ENCODE data around the gene KCNQ4.

KCNQ4 gene

DNA sequence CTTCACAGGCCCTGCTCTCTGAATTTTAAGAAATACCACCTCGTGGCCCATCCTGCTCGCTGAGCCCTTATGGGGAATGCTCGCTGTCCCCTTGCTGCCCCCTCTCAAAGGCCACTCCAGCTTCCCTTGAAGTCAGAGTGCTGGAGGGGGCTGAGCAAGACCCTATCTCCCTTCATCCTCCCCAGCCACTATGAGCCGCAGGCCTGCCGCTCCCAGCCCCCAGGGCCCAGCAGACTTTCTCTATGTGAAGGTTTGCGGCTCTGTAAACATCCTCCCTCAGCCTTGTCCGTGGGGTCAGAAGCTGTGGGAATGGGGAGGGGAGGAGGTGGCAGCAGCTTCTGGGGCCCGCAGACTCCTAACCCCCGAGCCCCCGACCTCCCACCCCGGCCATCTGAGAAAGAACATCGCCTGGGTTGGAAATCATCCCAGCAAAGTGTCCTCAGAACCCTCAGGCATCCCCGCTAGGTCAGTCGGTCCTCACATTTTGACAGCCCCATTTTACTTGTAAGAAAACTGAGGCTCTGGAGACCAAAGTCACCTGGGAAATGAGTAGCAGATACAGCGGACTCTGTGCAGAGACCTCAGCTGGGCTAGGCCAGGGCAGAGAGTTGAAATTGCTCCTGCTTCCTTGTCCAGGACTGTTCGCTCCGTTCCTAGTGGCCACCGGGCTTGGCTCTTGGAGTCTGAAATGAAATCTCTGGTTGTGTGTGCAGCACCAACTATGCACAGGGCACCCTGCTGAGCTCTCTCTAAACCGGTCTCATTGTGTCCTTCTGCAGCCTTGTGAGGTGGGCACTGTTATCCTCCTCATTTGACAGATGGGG lies 4.4 kb downstream of the KCNQ4 start:
- in situ Hi-C loops (cut with MboI; ENCODE audit: low sequenced_read_pairs, unreplicated experiment) = no loop called here
- DNase-seq (ENCODE audit: low spot score) = peak; percentile 24
- TF ChIP-seq, protein P1, sequence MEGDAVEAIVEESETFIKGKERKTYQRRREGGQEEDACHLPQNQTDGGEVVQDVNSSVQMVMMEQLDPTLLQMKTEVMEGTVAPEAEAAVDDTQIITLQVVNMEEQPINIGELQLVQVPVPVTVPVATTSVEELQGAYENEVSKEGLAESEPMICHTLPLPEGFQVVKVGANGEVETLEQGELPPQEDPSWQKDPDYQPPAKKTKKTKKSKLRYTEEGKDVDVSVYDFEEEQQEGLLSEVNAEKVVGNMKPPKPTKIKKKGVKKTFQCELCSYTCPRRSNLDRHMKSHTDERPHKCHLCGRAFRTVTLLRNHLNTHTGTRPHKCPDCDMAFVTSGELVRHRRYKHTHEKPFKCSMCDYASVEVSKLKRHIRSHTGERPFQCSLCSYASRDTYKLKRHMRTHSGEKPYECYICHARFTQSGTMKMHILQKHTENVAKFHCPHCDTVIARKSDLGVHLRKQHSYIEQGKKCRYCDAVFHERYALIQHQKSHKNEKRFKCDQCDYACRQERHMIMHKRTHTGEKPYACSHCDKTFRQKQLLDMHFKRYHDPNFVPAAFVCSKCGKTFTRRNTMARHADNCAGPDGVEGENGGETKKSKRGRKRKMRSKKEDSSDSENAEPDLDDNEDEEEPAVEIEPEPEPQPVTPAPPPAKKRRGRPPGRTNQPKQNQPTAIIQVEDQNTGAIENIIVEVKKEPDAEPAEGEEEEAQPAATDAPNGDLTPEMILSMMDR (IDR thresholded peaks at IDR 0.05; ENCODE audit: borderline replicate concordance, control extremely low read depth, extremely low read depth, insufficient read depth, missing control alignments) = no peak

DNA sequence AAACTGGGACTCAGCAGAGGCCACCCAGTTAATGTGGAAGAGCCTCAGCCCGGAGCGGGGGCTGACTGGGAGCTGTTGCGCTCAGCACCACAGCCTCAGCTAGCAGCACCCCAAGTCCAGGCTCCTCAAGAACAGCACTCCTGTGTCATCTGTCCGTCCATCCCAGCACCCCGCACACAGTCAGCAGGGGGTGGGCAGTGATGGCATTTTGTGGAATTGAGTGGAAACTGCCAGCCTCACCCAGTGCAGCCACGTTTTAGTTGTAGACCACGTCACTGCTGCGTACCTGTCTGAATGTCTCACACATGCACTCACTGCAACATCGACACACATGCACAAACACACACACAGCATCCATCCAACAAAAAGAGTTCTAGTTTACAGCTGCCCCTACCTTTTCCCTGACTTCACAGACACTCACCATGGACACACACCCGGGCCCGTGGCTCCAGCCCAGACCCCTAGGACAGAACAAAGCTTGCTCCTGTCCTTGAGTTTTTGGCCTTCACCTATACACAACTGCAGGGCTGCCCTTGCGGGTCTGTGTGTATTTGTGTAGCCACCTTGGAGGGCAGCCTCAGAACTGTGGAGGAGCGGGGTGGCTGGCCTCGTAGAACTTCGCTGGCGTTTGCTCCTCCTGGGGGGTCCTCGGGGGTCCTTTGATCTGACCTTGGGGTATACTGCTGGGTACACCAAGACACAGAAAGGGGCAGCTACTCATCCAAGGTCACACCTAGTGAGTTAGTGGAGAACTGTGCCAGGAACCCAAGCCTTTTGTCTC lies 5.2 kb downstream of the KCNQ4 start:
- no peak for DNase-seq (ENCODE audit: low spot score)
- in situ Hi-C loops (cut with MboI; ENCODE audit: low sequenced_read_pairs, unreplicated experiment) = no loop called here
- TF ChIP-seq, protein P1 (IDR thresholded peaks at IDR 0.05; ENCODE audit: borderline replicate concordance, control extremely low read depth, extremely low read depth, insufficient read depth, missing control alignments) = no peak

DNA sequence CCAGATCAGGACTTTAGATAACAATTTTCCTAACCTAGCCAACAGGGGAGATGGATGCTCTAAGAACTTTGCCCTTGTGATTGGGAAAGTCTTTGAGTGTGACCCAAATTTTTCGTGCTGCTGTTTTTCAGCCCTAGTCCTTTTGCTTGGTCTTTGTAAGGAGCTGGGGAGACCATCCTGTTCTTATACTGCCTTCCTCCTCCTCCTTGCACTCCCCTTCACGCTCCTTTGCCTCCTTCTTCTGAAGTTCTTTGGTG lies 5.7 kb downstream of the KCNQ4 start:
- in situ Hi-C loops (cut with MboI; ENCODE audit: low sequenced_read_pairs, unreplicated experiment) = no loop called here
- DNase-seq (ENCODE audit: low spot score) = no peak

DNA sequence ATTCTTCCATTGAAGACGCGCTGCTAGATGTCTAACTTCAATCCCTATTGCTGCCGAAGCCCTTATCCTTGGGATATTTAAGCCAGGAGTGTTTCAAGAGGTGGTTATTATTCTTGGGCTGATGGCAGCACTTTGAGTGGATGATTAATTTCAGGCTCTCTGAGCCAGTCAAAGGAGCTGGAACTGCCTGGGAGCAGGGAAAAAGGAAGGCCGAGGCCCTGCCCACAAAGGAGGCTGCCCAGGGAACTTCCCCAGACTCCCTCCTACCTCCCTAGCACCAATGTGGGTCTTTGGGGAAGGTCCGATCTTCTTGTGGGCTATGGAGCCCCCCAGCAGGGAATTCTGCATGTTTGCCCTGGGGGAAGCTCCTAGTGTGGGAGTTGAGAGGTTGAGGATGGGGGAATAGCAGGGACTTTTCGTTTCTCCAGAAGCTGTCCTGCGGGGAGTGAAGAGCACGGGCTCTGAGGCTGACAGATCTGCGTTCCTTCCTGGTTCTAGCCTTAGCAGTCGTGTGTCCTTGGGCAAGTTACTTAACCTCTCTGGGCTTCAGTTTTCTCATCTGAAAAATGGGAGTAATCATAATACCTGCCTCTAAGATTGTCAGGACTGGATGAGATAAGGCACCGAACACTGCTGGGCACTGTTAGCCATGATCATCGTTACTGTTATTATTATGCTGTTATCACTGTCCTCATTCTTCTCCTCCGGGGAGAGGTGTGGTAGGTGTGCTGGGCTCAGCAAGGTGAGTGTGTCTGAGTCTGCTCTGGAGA lies 6.3 kb downstream of the KCNQ4 start:
- in situ Hi-C loops (cut with MboI; ENCODE audit: low sequenced_read_pairs, unreplicated experiment) = no loop called here
- TF ChIP-seq, protein P1 (IDR thresholded peaks at IDR 0.05; ENCODE audit: borderline replicate concordance, control extremely low read depth, extremely low read depth, insufficient read depth, missing control alignments) = no peak
- DNase-seq (ENCODE audit: low spot score) = no peak

More for the DNA sequence above, 5.7 kb downstream of the KCNQ4 start:
- TF ChIP-seq, protein P1 (IDR thresholded peaks at IDR 0.05; ENCODE audit: borderline replicate concordance, control extremely low read depth, extremely low read depth, insufficient read depth, missing control alignments) = no peak

DNA sequence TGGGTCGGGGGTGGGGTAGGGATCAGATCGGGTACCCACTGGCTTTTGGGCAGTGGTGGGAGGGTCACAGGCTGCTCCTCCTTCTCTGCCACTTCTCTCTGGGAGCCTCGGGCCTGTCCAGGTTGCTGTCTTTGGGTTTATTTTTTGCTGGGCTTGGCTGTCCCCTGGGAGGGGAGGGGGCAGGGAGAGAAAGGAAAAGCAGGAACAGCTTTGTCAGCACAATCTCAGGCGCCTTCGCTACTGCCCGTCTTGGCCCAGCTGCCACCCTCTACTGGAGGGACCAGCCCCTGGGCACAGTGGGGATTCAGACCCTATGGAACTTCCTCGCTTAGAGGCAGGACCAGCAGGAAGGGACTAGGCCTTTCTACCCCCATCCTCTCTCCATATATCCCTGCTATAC lies 8.4 kb downstream of the KCNQ4 start:
- in situ Hi-C loops (cut with MboI; ENCODE audit: low sequenced_read_pairs, unreplicated experiment) = no loop called here
- no peak for DNase-seq (ENCODE audit: low spot score)
- TF ChIP-seq, protein P1 (IDR thresholded peaks at IDR 0.05; ENCODE audit: borderline replicate concordance, control extremely low read depth, extremely low read depth, insufficient read depth, missing control alignments) = no peak

DNA sequence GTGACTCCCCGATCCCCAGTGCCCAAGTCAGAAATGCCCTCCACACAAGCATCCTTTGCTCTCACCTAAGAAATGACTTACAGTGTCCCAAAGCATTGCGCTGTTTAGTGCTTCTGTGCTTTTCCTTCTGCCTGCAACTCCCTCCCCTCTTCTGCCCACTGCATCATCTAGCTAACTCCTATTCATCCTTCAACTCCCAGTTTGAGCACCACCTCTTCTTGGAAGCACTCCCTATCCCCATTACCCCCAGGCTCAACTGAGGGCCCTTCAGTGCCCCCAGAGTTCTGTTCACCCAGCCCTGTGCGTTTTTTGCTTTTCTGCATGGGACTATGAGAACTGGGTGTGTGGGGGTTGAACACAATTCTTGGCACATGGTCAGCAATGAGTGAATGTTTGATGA lies 10.0 kb downstream of the KCNQ4 start:
- in situ Hi-C loops (cut with MboI; ENCODE audit: low sequenced_read_pairs, unreplicated experiment) = no loop called here
- DNase-seq (ENCODE audit: low spot score) = no peak
- TF ChIP-seq, protein P1 (IDR thresholded peaks at IDR 0.05; ENCODE audit: borderline replicate concordance, control extremely low read depth, extremely low read depth, insufficient read depth, missing control alignments) = no peak

All from GM13976 (cell line).